HEK293 (cell line): ENCODE measurements around the gene SLC12A8.
A peak's percentile ranks its signal among the peaks of the same experiment; 100 is the strongest.

Experiments used
- CTCF ChIA-PET: fragments of 350-600 bp; formaldehyde crosslinking; extraction: SDS; loops from one replicate; lab custom pipeline; 2021; ENCODE audit warnings: antibody characterized with exemption; lab: Yijun Ruan, JAX
- POLR2A ChIA-PET: fragments of 300-600 bp; formaldehyde crosslinking; extraction: SDS; loops from one replicate; lab custom pipeline; 2020; ENCODE audit warnings: antibody characterized with exemption, inconsistent platforms; lab: Yijun Ruan, JAX
- H3K27ac ChIP-seq: fragments of 200-500 bp; sonication (Bioruptor generic); 2 replicates; pipeline ENCODE4 v1.5.1; 2014; ENCODE audit warnings: low read depth, low read length, control low read depth, inconsistent platforms; ENCODE audit errors: extremely low read depth
- H3K36me3 ChIP-seq, 2 experiments: fragments of 200-500 bp in 1 of 2; sonication (Bioruptor generic) in 1 of 2; 1 replicate in 1 of 2; 2 replicates in 1 of 2; pipeline ENCODE4 v1.5.1; 2014 to 2017; ENCODE audit warnings: inconsistent platforms in 2 of 2, low read length in 2 of 2; ENCODE audit not compliant: control insufficient read depth in 2 of 2, insufficient read depth in 1 of 2
- H3K4me1 ChIP-seq: fragments of 200-500 bp; sonication (Bioruptor generic); 2 replicates; pipeline ENCODE4 v1.5.1; 2014; ENCODE audit warnings: mild to moderate bottlenecking, low read length, inconsistent platforms; ENCODE audit not compliant: control insufficient read depth, insufficient read depth
- H3K4me3 ChIP-seq: 2 replicates; pipeline ENCODE4 v1.5.1; 2011; ENCODE audit warnings: low read depth, mild to moderate bottlenecking, control low read depth, low read length, moderate library complexity
- H3K9me3 ChIP-seq: fragments of 200-500 bp; sonication (Bioruptor generic); 2 replicates; pipeline ENCODE4 v1.5.1; 2014; ENCODE audit warnings: low read depth, low read length, inconsistent platforms; ENCODE audit not compliant: control insufficient read depth, insufficient read depth
- KLF7 ChIP-seq: fragments of 450-650 bp; formaldehyde crosslinking; IDR thresholded peaks from 2 replicates; pipeline ENCODE4 v1.5.1; 2016; ENCODE audit warnings: missing biosample characterization, missing genetic modification characterization, borderline replicate concordance
- KLF9 ChIP-seq: fragments of 450-650 bp; formaldehyde crosslinking; IDR thresholded peaks from 2 replicates; pipeline ENCODE4 v1.5.1; 2016; ENCODE audit warnings: missing biosample characterization, missing genetic modification characterization, low read depth
- OVOL3 ChIP-seq: fragments of 450-650 bp; formaldehyde crosslinking; IDR thresholded peaks from 2 replicates; pipeline ENCODE4 v1.5.1; 2016; ENCODE audit warnings: missing biosample characterization, missing genetic modification characterization
- PRDM10 ChIP-seq: fragments of 450-650 bp; formaldehyde crosslinking; IDR thresholded peaks from 2 replicates; pipeline ENCODE4 v1.5.1; 2016; ENCODE audit warnings: missing biosample characterization, missing genetic modification characterization
- SALL2 ChIP-seq: fragments of 450-650 bp; formaldehyde crosslinking; IDR thresholded peaks from 2 replicates; pipeline ENCODE4 v1.5.0; 2017; ENCODE audit warnings: missing biosample characterization, mild to moderate bottlenecking, missing genetic modification characterization, borderline replicate concordance
- ZFP69B ChIP-seq: fragments of 450-650 bp; formaldehyde crosslinking; IDR thresholded peaks from 2 replicates; pipeline ENCODE4 v1.5.1; 2016; ENCODE audit warnings: missing biosample characterization, missing genetic modification characterization
- ZIC2 ChIP-seq: fragments of 450-650 bp; formaldehyde crosslinking; IDR thresholded peaks from 2 replicates; pipeline ENCODE4 v1.5.1; 2016; ENCODE audit warnings: missing biosample characterization, missing genetic modification characterization
- ZNF18 ChIP-seq: fragments of 450-650 bp; formaldehyde crosslinking; IDR thresholded peaks from 2 replicates; pipeline ENCODE4 v1.5.1; 2016; ENCODE audit warnings: missing biosample characterization, missing genetic modification characterization
- ZNF354C ChIP-seq: fragments of 450-650 bp; formaldehyde crosslinking; IDR thresholded peaks from 2 replicates; pipeline ENCODE4 v1.5.1; 2016; ENCODE audit warnings: missing biosample characterization, missing genetic modification characterization, low read depth, borderline replicate concordance
- ZNF362 ChIP-seq: fragments of 450-650 bp; formaldehyde crosslinking; IDR thresholded peaks from 2 replicates; pipeline ENCODE4 v1.5.1; 2016; ENCODE audit warnings: missing biosample characterization, missing genetic modification characterization
- ZNF558 ChIP-seq: fragments of 450-650 bp; formaldehyde crosslinking; IDR thresholded peaks from 2 replicates; pipeline ENCODE4 v1.5.1; 2016; ENCODE audit warnings: missing biosample characterization, missing genetic modification characterization
- ZNF600 ChIP-seq: fragments of 450-650 bp; formaldehyde crosslinking; IDR thresholded peaks from 2 replicates; pipeline ENCODE4 v1.5.1; 2016; ENCODE audit warnings: missing biosample characterization, missing genetic modification characterization
- ZNF610 ChIP-seq: fragments of 450-650 bp; formaldehyde crosslinking; IDR thresholded peaks from 2 replicates; pipeline ENCODE4 v1.5.1; 2016; ENCODE audit warnings: missing biosample characterization, missing genetic modification characterization, borderline replicate concordance
- ZNF692 ChIP-seq: fragments of 450-650 bp; formaldehyde crosslinking; IDR thresholded peaks from 2 replicates; pipeline ENCODE4 v1.5.1; 2016; ENCODE audit warnings: missing biosample characterization, missing genetic modification characterization
- TF ChIP-seq, protein P1 (sequence below): fragments of 450-650 bp; formaldehyde crosslinking; IDR thresholded peaks from 2 replicates; pipeline ENCODE4 v1.5.0; 2017; ENCODE audit warnings: missing biosample characterization, missing genetic modification characterization, borderline replicate concordance

The SLC12A8 gene

DNA sequence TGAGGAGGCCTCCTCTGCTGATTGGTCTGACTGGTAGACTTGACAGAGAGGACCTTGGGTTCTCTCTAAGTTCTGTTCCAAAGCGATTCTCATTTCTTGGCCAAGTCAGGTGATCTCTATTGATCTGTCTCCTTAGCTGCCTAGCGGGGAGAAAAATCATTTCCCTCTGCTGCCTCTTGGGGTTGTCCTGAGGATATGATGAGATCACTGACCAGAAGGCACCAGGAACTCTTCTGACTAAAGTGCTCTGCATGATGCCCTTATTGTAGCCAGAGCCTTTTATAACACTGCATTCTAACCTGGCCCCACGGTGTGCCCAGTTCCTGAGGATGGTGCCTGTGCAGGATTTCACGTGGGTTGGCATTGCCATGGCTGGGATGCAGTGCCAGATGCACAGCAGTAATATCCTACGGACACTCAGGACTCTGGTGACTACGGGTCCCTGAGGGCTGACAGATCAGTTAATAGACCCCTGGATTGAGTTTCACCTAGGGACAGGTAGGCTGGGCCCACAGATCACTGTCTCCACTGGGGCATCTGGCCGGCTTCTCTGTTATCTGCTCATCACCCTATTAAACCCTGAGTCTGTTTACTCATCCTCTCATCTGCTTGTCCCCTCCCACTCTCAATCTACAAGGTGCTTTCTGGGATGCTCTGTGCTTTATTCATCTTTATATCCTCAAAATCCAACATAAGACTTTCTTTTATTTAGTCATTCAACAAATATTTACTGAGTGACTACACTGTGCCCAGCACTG lies 152.9 kb downstream of the SLC12A8 start:
- Histone ChIP-seq H3K4me3 (no peak overlapping the region), H3K4me1 (peaks cover 4% of the 10 kb centered on the region), H3K27ac (no peak overlapping the region), H3K36me3 (no peaks in the 10 kb centered on the region), H3K9me3 (no peaks in the 10 kb centered on the region)
- ChIA-PET POLR2A (interaction anchor here (0.5 kb wide), 1 partner anchor 64 kb away, joined by 3 read pairs; no protein-coding TSS in a partner anchor), CTCF (interaction anchor here (0.6 to 1.2 kb wide), 4 partner anchors 15 to 293 kb away, joined by 3 to 5 read pairs (median 4); no protein-coding TSS in a partner anchor)
- TF ChIP-seq ZNF600 (tag by site-specific recombination): no peak
- TF ChIP-seq SALL2: no peak
- TF ChIP-seq ZIC2 (tag by site-specific recombination): peak; percentile 32; the same call in 1 of the 2 replicates

DNA sequence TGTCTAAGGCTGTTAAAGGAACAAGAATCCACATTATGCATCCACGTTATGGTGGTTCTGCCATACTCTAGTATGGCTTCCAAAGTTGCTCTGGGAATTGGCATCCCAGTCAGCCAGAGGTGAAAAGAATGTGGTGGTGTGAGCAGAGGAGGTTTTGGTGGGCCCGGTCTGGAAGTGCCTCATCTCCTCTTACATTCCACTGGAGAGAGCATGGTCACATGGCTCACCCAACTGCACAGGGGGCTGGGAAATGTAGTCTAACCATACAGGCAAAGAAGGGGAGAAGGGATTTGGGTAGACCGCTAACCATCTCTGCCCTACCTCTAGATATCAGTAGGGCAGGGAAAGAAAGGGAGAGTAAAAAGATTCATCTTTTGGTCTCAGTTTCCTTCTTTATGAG lies 153.6 kb downstream of the SLC12A8 start:
- no peak overlapping the region for H3K4me3 ChIP-seq
- POLR2A ChIA-PET: interaction anchor here (0.5 kb wide), 1 partner anchor 63 kb away, joined by 3 read pairs; no protein-coding TSS in a partner anchor
- CTCF ChIA-PET: interaction anchor here (0.6 to 1.0 kb wide), 3 partner anchors 60 to 293 kb away, joined by 3 to 5 read pairs (median 3); no protein-coding TSS in a partner anchor
- no peaks in the 10 kb centered on the region for H3K9me3 ChIP-seq
- H3K36me3 ChIP-seq: no peaks in the 10 kb centered on the region
- TF ChIP-seq ZNF692 (tag by site-specific recombination) (peak; percentile 70), ZFP69B (tag by site-specific recombination) (0 out of 2 replicates have a peak, but pooled peaks have one; percentile 25), KLF9 (tag by site-specific recombination) (no peak), ZNF558 (tag by site-specific recombination) (no peak)
- H3K4me1 ChIP-seq: peaks cover 4% of the 10 kb centered on the region
- H3K27ac ChIP-seq: no peak overlapping the region

GRCh38 chr3:125058529-125058928 lies 154.0 kb downstream of the SLC12A8 start:
- Histone ChIP-seq H3K27ac (no peak overlapping the region), H3K36me3 (no peaks in the 10 kb centered on the region), H3K4me3 (no peak overlapping the region), H3K9me3 (no peaks in the 10 kb centered on the region), H3K4me1 (peaks cover 4% of the 10 kb centered on the region)
- TF ChIP-seq, protein P1, sequence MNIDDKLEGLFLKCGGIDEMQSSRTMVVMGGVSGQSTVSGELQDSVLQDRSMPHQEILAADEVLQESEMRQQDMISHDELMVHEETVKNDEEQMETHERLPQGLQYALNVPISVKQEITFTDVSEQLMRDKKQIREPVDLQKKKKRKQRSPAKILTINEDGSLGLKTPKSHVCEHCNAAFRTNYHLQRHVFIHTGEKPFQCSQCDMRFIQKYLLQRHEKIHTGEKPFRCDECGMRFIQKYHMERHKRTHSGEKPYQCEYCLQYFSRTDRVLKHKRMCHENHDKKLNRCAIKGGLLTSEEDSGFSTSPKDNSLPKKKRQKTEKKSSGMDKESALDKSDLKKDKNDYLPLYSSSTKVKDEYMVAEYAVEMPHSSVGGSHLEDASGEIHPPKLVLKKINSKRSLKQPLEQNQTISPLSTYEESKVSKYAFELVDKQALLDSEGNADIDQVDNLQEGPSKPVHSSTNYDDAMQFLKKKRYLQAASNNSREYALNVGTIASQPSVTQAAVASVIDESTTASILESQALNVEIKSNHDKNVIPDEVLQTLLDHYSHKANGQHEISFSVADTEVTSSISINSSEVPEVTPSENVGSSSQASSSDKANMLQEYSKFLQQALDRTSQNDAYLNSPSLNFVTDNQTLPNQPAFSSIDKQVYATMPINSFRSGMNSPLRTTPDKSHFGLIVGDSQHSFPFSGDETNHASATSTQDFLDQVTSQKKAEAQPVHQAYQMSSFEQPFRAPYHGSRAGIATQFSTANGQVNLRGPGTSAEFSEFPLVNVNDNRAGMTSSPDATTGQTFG (tag by site-specific recombination): no peak
- TF ChIP-seq ZNF354C (tag by site-specific recombination) (no peak), KLF7 (tag by site-specific recombination) (no peak), PRDM10 (no peak), ZNF610 (tag by site-specific recombination) (no peak), ZNF18 (no peak), OVOL3 (tag by site-specific recombination) (no peak), KLF9 (tag by site-specific recombination) (no peak), ZNF362 (tag by site-specific recombination) (no peak)
- ChIA-PET CTCF (interaction anchor here (0.7 to 1.0 kb wide), 2 partner anchors 61 to 62 kb away, joined by 3 read pairs; no protein-coding TSS in a partner anchor), POLR2A (no interaction called here)
